VCaP (cell line): ENCODE results near the gene MAP7.

ENCODE experiments used
- H3K27ac ChIP-seq: fragments of 450-650 bp; 2 replicates; pipeline ENCODE4 v1.5.1; 2017
- CTCF ChIP-seq: fragments of 450-650 bp; conservative IDR thresholded peaks from 2 replicates; pipeline ENCODE4 v1.5.1; 2017; ENCODE audit warnings: mild to moderate bottlenecking, moderate library complexity

MAP7 gene

GRCh38 chr6:136474241-136474640 is 76.0 kb downstream of the MAP7 start:
- no peak for TF ChIP-seq CTCF
- H3K27ac ChIP-seq = no peak overlapping the region

GRCh38 chr6:136471922-136472321 is 78.3 kb downstream of the MAP7 start:
- TF ChIP-seq CTCF = no peak
- no peak overlapping the region for H3K27ac ChIP-seq

- H3K27ac ChIP-seq = no peak overlapping the region
- TF ChIP-seq CTCF = no peak
Measured at GRCh38 chr6:136471372-136471771, 78.8 kb downstream of the MAP7 start.

GRCh38 chr6:136470044-136470443 is 80.2 kb downstream of the MAP7 start:
- H3K27ac ChIP-seq = no peak overlapping the region
- TF ChIP-seq CTCF = no peak

- no peak overlapping the region for H3K27ac ChIP-seq
- TF ChIP-seq CTCF = no peak
Measured at GRCh38 chr6:136469154-136469553, 81.1 kb downstream of the MAP7 start.

- TF ChIP-seq CTCF = no peak
- no peak overlapping the region for H3K27ac ChIP-seq
Measured at GRCh38 chr6:136468711-136469110, 81.5 kb downstream of the MAP7 start.

GRCh38 chr6:136467186-136467585 is 83.0 kb downstream of the MAP7 start:
- no peak for TF ChIP-seq CTCF
- no peak overlapping the region for H3K27ac ChIP-seq

GRCh38 chr6:136466777-136467176 is 83.4 kb downstream of the MAP7 start:
- no peak overlapping the region for H3K27ac ChIP-seq
- TF ChIP-seq CTCF = no peak
